ENCODE measurements around the gene ECSCR.
"Not testable (repeated sequence)": the region's sequence is repeated elsewhere in the genome, so short reads cannot be mapped to it uniquely, and the experiment has no call there.

ECSCR gene

DNA sequence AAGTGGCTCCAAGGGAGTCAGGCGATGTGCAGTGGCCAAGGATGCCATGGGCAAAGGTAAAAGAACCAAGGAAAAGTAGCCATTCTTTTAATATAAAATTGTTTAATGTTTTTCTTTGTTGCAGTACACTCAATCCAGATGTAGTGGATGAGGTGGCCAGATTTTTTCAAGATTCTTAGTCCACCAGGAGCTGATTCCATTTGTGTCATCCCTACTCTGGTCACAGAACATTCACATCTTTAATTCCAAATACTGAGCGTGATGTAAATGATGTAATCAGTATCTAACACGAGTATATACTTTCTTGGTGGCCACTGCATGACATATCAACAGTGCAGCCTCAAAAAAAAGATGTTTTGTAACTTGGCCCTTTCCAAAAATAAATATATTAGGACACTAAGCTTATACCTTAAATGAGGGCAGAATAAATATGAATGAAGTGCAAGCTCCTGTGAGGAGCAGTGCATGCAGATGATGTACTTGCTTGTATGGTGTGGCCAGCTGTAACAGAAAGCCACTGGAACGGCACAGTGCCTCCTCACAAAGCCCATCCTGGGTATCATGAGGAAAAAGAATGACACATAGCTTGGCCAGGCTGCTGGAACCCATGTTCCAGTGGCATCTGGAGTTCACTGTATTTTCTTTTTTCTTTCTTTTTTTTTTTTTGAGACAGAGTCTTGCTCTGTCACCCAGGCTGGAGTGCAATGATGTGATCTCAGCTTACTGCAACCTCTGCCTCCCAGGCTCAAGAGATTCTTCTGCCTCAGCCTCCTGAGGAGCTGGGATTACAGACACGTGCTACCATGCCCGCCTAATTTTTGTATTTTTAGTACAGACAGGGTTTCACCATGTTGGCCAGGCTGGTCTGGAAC lies 52.2 kb downstream of the ECSCR start:
- no peak for DNase-seq

DNA sequence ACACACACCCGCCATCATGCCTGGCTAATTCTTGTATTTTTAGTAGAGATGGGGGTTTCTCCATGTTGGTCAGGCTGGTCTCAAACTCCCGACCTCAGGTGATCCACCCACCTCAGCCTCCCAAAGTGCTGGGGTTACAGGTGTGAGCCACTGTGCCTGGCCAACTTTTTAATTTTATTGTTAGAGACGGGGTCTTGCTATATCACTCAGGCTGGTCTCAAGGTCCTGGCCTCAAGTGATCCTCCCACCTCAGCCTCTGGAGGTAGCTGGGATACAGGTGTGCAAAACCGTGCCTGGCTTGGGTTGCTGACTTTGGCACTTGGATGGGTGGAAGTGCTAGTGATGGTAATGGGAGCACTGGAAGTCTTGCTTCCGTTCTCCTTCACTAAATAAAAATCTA lies 53.4 kb downstream of the ECSCR start:
- DNase-seq: not testable (repeated sequence)

DNA sequence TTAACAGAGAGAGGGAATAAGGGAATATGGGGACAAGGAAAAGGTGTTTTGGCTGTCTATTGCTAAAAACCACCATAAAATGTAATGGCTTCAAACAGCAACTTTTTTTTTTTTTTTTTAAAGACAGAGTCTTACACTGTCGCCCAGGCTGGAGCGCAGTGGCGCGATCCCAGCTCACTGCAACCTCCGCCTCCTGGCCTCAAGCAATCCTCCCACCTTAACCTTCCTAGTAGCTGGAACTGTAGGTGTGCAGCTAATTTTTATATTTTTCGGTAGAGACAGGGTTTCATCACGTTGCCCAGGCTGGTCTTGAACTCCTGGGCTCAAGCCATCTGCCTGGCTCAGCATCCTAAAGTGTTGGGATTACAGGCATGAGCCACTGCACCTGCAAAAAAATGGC lies 54.4 kb downstream of the ECSCR start:
- DNase-seq: no peak

DNA sequence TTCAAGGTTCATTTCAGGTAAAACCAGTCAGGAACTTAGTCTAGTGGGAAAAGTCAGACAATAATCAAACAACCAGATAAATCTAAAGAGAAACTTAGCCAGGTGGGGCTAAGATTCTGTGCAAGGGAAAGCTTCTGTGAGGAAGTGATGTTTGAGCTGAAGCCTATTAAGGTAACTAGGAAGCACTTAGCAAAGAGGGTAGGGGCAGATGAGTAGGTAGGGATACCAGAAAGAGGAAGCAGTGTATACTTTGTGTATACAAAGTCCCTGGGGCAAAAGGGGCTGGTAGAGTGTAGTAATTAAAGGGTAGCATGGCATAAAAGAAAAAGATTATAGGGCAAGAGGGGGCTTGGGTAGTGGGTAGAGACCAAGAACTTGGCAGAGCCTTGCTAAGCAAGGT lies 55.0 kb downstream of the ECSCR start:
- no peak for DNase-seq

DNA sequence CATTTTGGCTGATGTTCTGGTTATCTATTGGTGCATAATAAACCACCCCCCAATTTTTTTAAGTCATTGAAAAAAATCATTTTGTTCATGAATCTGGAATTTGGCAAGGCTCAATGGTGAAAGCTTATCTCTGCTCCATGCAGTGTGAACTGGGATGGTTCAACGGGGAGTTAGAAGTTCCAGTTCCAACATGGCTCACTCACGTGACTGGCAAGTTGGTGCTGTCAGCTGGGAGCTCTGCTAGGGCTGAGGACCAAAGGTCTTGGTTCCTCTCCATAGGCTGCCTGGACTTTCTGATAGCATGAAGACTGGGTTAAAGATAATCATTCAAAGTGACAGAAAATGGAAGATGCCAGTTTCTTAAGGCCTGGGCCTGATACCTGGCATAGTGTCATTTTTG lies 55.6 kb downstream of the ECSCR start:
- DNase-seq: no peak

DNA sequence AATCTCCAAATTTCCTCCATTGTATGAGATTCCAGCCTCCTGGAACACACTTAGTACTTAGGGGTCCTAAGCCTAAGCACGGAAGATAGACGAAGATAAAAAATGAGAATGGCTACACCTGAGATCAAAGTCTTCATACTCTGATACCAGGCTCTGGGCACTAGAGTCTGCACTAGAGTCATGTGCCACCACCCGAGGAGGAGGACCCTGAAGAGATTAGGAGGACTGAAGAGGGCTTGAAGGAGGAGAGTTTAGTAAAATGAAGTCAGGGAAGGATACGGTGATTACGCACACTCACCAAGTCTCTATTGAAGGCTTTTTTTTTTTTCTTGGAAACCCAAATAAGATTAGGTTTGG lies 58.1 kb downstream of the ECSCR start:
- DNase-seq: no peak

DNA sequence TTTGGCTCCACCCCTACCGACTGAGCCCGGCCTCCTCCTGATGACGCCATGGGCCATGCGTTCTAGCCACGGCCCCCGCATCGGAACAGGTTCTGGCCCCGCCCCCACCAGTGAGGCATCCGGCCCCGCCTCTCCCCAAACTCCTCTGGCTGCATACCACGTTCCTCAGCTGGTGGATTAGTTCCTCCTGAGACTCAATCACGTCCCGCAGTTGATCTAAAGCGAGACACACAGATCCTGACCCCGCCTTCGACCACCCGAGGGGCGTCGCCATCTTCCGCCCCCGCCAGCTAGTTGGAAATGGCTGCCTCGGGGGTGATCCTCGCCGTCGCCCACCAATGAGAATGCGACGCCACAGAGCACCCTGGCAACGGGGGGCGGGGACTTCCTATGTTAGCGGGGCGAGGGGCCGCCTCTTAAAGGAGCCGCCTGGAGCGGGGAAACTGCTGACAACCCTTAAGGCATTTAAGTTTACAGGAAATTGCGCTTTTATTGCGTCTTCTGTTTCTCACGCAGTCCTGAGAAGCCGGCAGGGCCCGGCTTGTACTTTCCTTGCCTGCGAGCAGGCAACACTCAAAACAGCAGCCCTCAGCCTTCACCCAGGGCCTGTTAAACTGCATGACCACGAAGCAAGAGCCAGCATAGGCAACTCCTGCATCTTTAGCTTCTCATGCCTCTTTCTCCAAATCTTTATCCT lies 58.6 kb downstream of the ECSCR start, which contains the start of gene SPATA24:
TSS of gene SPATA24 (minus strand) at position 303 of the 697 bp plus-strand sequence. CDS start at position 274, 29 bp downstream.
- peak; percentile 98 for DNase-seq

DNA sequence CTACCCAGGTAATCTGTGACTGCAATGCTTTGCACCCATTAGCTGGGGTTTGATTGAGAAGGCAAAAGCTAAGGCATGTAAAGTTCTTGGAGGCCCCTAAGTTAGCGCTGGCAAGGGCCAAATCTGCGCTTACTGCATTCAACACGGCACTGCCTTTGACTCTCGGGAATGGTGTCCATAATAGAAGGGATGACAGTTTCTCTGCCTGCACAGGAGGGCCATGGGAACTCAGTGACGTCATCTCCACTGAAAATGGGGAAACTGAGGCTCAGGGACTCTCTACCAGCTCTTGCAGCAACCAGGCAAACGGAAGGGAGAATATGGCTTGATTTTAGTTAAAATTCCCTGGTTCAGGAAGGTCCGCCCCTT lies 59.1 kb downstream of the ECSCR start:
- DNase-seq: no peak

DNA sequence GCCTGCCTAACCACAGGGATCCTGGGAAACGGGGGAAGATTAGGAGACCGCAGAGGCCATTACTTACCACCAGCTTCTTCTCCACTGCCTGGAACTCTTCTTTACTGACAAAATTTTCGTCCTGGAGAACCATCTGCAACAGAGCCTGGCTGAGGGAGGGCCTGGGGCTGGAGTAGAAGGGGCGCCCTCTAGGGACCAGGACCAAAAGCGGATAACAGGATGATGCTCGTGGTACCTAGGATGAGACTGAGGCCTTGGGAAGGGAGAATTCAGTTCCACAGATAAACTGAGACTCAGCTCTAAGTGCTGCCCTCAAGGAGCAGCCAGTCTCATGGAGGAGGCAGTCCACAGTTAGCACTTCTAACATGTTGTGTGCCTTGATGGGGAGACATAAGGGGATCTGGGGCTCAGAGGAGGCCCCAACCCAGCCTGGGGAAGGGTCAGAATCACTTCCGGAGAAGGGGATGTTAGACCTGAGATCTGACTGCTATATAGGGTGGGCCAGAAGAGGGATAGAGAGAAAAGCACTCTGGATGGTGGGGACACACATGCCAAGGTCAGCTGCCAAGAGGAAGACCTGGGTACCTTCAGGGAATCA lies 59.9 kb downstream of the ECSCR start:
- DNase-seq: no peak

DNA sequence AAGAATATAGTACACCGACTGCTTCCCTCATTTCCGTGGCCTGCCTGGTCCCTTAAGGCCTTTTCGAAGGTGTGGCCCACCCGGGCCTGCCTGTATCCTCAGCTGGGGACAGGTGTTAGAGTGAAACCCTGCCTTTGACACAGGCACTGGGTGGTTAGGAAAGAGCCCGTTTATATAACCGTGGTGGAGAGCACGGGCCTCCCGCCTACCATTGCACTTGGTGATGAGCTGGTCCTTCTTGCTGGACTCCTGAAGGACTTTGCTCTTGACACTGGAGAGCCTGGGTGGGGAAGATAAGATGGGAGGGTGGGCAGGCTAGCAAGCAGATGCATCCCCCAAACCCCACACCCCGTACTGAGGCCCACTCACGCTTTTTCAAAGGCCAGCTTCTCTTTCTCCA lies 61.0 kb downstream of the ECSCR start:
- DNase-seq: no peak

DNA sequence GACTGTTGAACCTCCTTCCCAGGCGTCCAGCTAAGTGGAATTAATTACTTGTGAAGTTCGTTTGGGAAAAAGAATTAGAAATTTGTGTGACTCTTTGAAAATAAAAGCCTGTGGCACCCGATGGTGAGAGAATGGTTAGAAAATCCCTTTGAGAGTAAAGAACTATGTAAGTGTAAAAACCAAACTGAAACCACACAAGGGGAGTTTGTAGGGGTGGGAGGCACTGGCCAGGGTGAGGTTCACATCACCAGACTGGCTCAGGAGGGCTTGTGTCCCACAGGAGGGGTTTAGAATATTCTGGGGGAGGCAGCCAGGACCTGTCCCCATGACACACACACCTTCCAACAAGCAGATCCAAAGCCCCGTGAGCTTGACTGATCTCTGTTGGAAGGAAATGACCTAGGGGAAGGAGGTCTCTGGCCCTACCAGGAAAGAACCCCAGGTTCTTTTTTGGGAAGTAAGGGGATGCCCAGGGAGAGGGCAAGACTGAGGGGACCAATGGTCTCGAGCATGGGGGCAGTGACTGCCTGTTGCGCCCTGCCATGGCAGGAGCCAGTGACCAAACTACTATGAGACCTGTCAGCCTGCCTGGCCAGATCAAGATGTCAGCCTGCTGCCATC lies 62.9 kb downstream of the ECSCR start:
- no peak for DNase-seq
